ENCODE data around the gene EPDR1.
"Not testable (repeated sequence)": the region's sequence is repeated elsewhere in the genome, so short reads cannot be mapped to it uniquely, and the experiment has no call there.

Gene EPDR1

DNA sequence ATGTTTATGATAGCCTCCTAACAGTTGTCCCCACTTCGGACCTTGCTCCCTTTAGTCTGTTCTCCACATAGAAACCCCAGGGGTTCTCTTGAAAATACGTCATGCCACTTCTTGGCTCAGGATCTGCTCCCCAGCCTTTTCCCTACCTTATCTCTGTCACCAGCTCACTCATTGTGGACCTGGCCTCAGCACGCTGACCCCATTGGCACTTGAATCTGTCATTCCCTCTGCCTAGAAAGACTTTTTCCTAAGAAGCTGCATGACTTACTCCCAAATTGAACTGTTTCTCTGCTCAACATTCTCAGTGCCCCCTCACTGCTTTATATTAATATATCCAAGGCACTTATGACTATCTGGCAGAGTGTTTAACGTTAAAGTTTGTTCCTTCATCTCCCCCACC is 8.4 kb downstream of the EPDR1 start:
- no peak for DNase-seq (ENCODE audit: low read depth)

DNA sequence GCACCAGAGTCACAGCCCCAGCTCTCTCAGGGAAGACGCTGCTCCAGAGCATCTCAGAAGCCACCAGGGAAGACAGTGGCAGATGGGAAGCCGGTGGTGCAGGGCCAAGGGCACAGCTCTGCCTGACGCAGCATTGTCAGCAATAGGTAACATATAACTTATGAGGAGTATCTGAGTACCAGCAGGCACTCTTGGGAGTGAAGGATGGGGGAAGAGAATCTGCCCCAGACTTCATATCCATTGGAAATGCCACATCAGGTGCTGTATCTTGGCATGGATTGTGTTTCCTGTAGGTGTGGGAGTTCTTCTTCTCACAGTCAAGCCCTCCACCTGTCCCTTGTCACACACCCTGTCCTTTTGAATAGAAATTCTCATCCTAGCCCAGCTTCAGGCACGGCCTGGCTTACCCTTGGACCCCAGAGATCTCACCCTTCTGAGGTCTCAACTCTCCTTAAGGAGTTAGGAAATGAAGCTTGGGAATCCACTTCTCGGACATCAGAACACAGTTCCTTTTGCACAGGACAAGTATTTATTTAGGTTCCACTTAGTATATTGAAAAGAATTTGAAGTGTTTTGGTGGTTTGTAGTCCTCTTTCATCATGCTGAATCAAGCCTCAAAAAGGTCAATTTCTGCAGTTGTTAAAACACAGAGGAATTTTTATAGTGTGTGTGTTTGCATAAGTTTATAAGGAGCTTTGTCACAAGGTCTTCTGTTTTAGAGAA is 9.9 kb downstream of the EPDR1 start:
- no peak for DNase-seq (ENCODE audit: low read depth)

DNA sequence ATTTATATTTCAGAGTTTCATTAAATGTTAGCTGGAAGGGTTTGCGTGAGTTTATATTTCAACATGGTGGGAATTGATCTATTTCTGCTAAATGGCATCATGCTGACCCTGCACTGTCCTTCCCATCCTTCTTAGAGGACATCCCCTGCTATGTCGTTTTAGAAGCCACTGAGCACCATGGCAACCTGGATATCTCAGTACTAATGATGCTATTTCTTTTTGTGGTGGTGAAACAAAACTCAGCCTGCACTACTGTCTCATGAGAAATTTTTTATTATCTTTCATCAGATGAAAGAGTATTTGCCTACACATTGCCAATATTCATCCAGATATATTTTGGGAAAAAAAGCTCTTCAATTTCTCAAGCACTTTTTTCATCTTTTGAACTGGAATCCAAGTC is 12.1 kb downstream of the EPDR1 start:
- no peak for DNase-seq (ENCODE audit: low read depth)

GRCh38 chr7:37933018-37933566 is 12.7 kb downstream of the EPDR1 start:
- no peak for DNase-seq (ENCODE audit: low read depth)

GRCh38 chr7:37942934-37943610 is 22.6 kb downstream of the EPDR1 start:
- no peak for DNase-seq (ENCODE audit: low read depth)

- DNase-seq (ENCODE audit: low read depth) = no peak
These were observed 23.7 kb downstream of the EPDR1 start for GRCh38 chr7:37943905-37944736.

GRCh38 chr7:37944737-37945054 is 24.3 kb downstream of the EPDR1 start:
- DNase-seq (ENCODE audit: low read depth) = no peak

DNA sequence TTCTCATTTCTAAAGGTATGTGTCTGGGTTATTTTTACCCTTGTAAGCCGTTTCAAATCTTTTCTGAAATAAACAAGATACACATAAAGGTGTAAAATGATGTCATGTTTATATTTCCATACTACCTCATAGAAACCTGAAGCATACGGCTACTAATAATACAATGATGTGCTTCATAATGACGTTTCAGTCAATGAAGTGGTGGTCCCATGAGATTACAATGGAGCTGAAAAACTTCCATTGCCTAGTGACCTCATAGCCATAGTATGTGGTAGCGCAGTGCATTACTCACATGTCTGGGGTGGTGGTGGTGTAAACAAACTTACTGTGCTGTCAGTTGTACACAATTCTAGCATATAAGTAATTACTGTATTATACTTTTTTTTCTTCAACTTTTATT is 24.9 kb downstream of the EPDR1 start:
- no peak for DNase-seq (ENCODE audit: low read depth)

DNA sequence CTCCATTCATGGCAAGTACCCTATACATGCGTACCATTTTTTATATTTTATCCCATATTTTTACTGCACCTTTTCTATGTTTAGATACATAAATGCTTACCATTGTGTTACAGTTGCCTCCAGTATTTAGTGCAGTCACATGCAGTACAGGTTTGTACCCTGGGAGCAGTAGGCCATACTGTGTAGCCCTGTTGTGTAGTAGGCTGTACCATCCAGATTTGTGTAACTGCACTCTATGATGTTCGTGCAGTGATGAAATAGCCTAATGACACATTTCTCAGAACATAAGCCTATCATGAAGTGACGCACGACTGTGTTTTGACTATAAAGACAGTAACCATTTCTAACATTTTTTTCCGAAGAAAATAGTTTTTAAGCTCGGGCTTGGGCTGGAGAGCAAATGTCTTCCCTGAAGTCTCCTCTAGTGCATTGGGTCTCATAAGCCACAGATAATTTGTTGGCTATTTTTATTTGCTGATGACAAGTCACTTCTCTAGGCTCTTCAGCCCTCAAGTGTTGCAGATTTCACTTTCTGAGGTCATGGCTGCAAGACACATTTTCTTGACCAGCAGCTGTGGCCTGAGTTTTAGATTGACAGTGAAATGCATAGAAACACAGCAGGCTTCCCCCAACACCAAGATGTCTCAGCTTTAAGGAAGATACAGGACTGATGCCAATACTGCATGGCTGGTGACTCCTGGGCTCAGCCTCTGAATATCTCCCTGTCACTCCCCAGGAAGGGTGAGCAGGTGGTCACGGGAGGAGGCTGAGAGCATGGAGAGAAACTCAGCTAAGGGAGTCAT is 26.9 kb downstream of the EPDR1 start:
- no peak for DNase-seq (ENCODE audit: low read depth)

- DNase-seq (ENCODE audit: low read depth) = no peak
These were observed 27.4 kb downstream of the EPDR1 start for GRCh38 chr7:37947941-37948210.

DNA sequence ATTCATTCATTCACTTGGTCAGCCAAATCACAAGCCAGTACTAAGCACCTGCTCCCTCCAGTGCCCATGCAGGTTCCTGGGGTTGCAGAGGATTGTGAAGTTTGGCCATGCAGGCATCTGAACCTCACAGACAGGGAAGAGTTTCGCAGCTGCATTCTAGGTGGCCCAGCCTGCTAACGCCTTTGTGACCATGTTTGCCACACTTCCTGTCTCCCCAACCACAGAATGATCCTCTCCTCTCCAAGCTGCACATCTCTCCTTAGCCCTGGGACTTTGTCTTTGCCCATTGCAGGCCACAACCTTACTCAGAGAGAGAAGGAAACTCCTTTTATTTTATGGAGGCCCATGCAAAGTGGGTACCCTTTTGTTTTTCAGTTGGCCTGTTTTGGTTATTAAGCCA is 31.8 kb downstream of the EPDR1 start:
- DNase-seq (ENCODE audit: low read depth) = no peak

- not testable (repeated sequence) for DNase-seq (ENCODE audit: low read depth)
These were observed 33.8 kb downstream of the EPDR1 start for GRCh38 chr7:37954217-37954616.

GRCh38 chr7:37956791-37957190 is 36.4 kb downstream of the EPDR1 start:
- DNase-seq (ENCODE audit: low read depth) = no peak

DNA sequence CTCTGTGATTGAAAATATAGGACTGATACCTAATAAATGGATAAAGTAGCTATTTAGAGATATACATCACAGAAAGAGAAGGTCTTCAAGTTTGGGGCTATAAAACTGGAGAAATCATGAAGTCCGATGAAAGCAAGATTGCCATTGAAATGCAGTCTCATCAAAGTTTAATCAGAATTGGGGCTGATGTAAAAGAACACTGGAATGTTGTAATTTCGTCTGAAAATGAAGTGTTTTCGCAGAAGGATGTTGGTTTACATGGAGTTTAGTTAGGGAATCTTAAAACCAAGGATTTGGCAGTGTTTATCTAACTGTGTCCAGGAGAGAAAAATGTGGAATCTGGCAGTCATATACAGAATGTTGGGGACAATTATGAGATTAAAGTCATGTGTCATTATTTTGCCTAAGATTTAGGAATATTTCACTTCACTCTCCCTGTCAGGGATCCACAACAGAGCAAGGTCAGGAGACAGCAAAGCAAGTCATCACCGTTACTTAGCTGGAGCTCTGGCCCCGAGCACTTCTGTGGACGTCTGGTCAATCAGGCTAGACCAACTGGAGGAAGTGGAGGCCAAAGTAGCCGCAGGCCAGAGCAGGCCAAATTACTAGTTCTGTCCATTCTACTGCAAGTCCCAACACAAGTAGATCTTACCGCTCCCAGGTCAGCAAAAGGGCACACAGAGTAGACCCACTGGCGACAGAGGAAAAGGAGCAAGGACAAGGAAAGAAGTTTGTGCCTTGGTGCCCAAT is 37.0 kb downstream of the EPDR1 start:
- DNase-seq (ENCODE audit: low read depth) = no peak

GRCh38 chr7:37960483-37960882 is 40.0 kb downstream of the EPDR1 start:
- no peak for DNase-seq (ENCODE audit: low read depth)

- DNase-seq (ENCODE audit: low read depth) = no peak
These were observed 40.8 kb downstream of the EPDR1 start for GRCh38 chr7:37961251-37961650.

DNA sequence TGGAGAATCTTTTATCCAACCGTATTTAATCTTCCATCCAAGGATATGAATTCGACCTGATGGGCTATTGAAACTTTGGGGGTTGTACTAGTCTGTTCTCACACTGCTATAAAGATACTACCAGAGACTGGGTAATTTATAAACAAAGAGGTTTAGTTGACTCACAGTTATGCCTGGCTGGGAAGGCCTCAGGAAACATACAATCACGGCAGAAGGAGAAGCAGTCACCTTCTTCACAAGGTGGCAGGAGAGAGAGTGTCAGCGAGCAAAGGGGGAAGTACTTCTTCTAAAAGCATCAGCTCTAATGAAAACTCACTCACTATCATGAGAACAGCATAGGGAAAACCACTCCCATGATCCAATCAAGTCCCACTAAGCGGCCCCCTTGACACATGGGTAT is 43.8 kb downstream of the EPDR1 start:
- no peak for DNase-seq (ENCODE audit: low read depth)

DNA sequence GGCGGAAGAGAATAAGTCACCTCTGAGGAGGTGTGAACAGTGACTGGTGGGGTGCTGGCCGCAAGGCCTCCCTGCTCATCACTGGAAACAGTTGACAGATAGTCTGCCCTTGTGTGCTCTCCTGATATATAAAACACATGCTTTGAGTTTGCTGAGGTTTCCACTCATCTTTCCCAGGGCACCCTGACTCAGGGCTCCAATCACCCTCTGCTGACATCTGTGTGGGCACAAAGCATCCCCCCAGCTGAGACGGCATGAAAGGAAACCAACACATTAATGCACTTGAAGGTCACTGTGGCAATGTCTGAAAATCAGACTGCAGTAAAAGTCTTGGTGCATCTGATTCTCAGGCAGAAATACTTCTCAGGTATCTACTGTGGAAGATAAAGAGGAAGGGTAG is 49.8 kb downstream of the EPDR1 start:
- no peak for DNase-seq (ENCODE audit: low read depth)

DNA sequence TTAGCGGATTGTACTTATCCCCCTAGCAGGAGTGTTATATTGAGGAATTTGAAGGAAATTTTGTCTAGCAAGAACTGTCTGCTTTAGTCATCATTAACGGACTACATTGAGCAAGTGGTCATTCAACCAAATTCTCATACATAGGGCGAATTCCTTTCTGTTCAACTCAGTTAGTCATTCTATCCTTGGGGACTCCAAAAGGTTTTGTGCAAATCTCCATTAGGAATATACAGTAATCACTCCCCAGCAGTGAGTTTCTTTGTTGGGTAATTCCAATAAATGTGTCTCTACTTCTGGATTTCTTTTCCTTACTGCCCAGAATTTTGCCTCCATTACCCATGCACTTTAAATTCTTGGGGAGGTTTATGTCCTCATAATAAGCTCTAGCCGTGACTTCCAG is 51.1 kb downstream of the EPDR1 start:
- no peak for DNase-seq (ENCODE audit: low read depth)

GRCh38 chr7:37973915-37974314 is 53.5 kb downstream of the EPDR1 start:
- no peak for DNase-seq (ENCODE audit: low read depth)

- DNase-seq (ENCODE audit: low read depth) = no peak
These were observed 54.3 kb downstream of the EPDR1 start for GRCh38 chr7:37974711-37975110.

- DNase-seq (ENCODE audit: low read depth) = no peak
These were observed 56.8 kb downstream of the EPDR1 start for GRCh38 chr7:37977243-37977642.
